GM21367 (cell line): ENCODE results near the gene MAPRE3.
"Not testable (repeated sequence)": the region's sequence is repeated elsewhere in the genome, so short reads cannot be mapped to it uniquely, and the experiment has no call there.

ENCODE experiments used
- ATAC-seq: cut with Tn5 transposase; IDR thresholded peaks from one replicate; pipeline ENCODE4 v1.9.1; 2021; ENCODE audit not compliant: unreplicated experiment

MAPRE3 gene

GRCh38 chr2:26970244-26970927 is at the start of gene MAPRE3:
Gene MAPRE3 (plus strand): TSS chr2:26970637. CDS start chr2:27022219, 51,582 bp downstream.
- ATAC-seq, result peak; percentile 72

GRCh38 chr2:26921323-26921722 is 49.1 kb upstream of the MAPRE3 start:
- no peak for ATAC-seq

- ATAC-seq, result no peak
These were observed 47.8 kb upstream of the MAPRE3 start for GRCh38 chr2:26922405-26923188.

GRCh38 chr2:26923189-26923466 is 47.3 kb upstream of the MAPRE3 start:
- not testable (repeated sequence) for ATAC-seq

GRCh38 chr2:26924731-26925099 is 45.7 kb upstream of the MAPRE3 start:
- ATAC-seq, result no peak

- no peak for ATAC-seq
These were observed 45.2 kb upstream of the MAPRE3 start for GRCh38 chr2:26925100-26925791.

- no peak for ATAC-seq
These were observed 43.2 kb upstream of the MAPRE3 start for GRCh38 chr2:26927221-26927620.

GRCh38 chr2:26932974-26933373 is 37.5 kb upstream of the MAPRE3 start:
- no peak for ATAC-seq

GRCh38 chr2:26933431-26934334 is 36.8 kb upstream of the MAPRE3 start:
- no peak for ATAC-seq

- ATAC-seq, result no peak
These were observed 36.1 kb upstream of the MAPRE3 start for GRCh38 chr2:26934335-26934724.

GRCh38 chr2:26934985-26935384 is 35.5 kb upstream of the MAPRE3 start:
- ATAC-seq, result no peak

- no peak for ATAC-seq
These were observed 33.6 kb upstream of the MAPRE3 start for GRCh38 chr2:26936855-26937254.

- ATAC-seq, result no peak
These were observed 31.9 kb upstream of the MAPRE3 start for GRCh38 chr2:26938399-26939118.

GRCh38 chr2:26940001-26940400 is 30.4 kb upstream of the MAPRE3 start:
- ATAC-seq, result no peak

GRCh38 chr2:26941486-26941885 is 29.0 kb upstream of the MAPRE3 start:
- ATAC-seq, result no peak

GRCh38 chr2:26942543-26943295 is 27.7 kb upstream of the MAPRE3 start:
- ATAC-seq, result no peak

GRCh38 chr2:26945991-26946750 is 24.3 kb upstream of the MAPRE3 start:
- ATAC-seq, result no peak

- no peak for ATAC-seq
These were observed 23.3 kb upstream of the MAPRE3 start for GRCh38 chr2:26946841-26947784.
